ENCODE data around the gene EP400. TPM values are rescaled to one million over a fixed set of nuclear protein-coding genes. Genes with fewer than 3 reads are reported as not detected.

EP400 gene
- total RNA-seq, 1 experiment from 2014 or later, result 60.5 TPM

- ChIA-PET CTCF (no interaction called here), POLR2A (no interaction called here)
- no peak for DNase-seq
- no TSS peak for BruUV-seq (replicated peaks)
- Mint-ChIP-seq H3K4me3 (ENCODE audit: unreplicated experiment) (no peak overlapping the region), H3K27me3 (ENCODE audit: insufficient read depth, unreplicated experiment) (no peaks in the 10 kb centered on the region), H3K9me3 (ENCODE audit: unreplicated experiment) (no peaks in the 10 kb centered on the region), H3K36me3 (ENCODE audit: insufficient read depth, unreplicated experiment) (peaks cover 74% of the 10 kb centered on the region), H3K27ac (ENCODE audit: unreplicated experiment) (no peak overlapping the region), H3K4me1 (ENCODE audit: low read depth, unreplicated experiment) (no peaks in the 10 kb centered on the region)
- Histone ChIP-seq H3K4me3 (ENCODE audit: low read depth, low read length) (no peak overlapping the region), H3K9me3 (no peaks in the 10 kb centered on the region), H3K4me1 (no peaks in the 10 kb centered on the region), H3K27me3 (replicated peaks; ENCODE audit: control insufficient read depth, insufficient read depth, low read length) (no peaks in the 10 kb centered on the region), H3K36me3 (ENCODE audit: control insufficient read depth, insufficient read depth, low read length) (no peaks in the 10 kb centered on the region; the same call in 1 of the 2 replicates)
- intact Hi-C loops (cut with micrococcal nuclease; ENCODE audit: unreplicated experiment), result no loop called here
- no peak for TF ChIP-seq CTCF (IDR thresholded peaks at IDR 0.05; ENCODE audit: insufficient read depth in 1 of 2, low read depth in 1 of 2, low read length in 1 of 2, severe bottlenecking in 1 of 2, unreplicated experiment in 1 of 2)
Observed at GRCh38 chr12:132026796-132027500, 77.2 kb downstream of the EP400 start.

- Histone ChIP-seq H3K27me3 (replicated peaks; ENCODE audit: control insufficient read depth, insufficient read depth, low read length) (no peaks in the 10 kb centered on the region), H3K4me1 (no peaks in the 10 kb centered on the region), H3K36me3 (ENCODE audit: control insufficient read depth, insufficient read depth, low read length) (no peaks in the 10 kb centered on the region; the same call in 1 of the 2 replicates), H3K9me3 (no peaks in the 10 kb centered on the region), H3K4me3 (ENCODE audit: low read depth, low read length) (no peak overlapping the region)
- TF ChIP-seq CTCF (IDR thresholded peaks at IDR 0.05; ENCODE audit: insufficient read depth in 1 of 2, low read depth in 1 of 2, low read length in 1 of 2, severe bottlenecking in 1 of 2, unreplicated experiment in 1 of 2), result no peak
- H3K27ac Mint-ChIP-seq (ENCODE audit: unreplicated experiment), result no peak overlapping the region
- intact Hi-C loops (cut with micrococcal nuclease; ENCODE audit: unreplicated experiment), result no loop called here
- no peaks in the 10 kb centered on the region for H3K9me3 Mint-ChIP-seq (ENCODE audit: unreplicated experiment)
- H3K4me3 Mint-ChIP-seq (ENCODE audit: unreplicated experiment), result no peak overlapping the region
- POLR2A ChIA-PET, result no interaction called here
- H3K4me1 Mint-ChIP-seq (ENCODE audit: low read depth, unreplicated experiment), result no peaks in the 10 kb centered on the region
- BruUV-seq (replicated peaks), result no TSS peak
- peaks cover 77% of the 10 kb centered on the region for H3K36me3 Mint-ChIP-seq (ENCODE audit: insufficient read depth, unreplicated experiment)
- no peak for DNase-seq
- CTCF ChIA-PET, result no interaction called here
- no peaks in the 10 kb centered on the region for H3K27me3 Mint-ChIP-seq (ENCODE audit: insufficient read depth, unreplicated experiment)
Observed at GRCh38 chr12:132027636-132028035, 77.9 kb downstream of the EP400 start.

- BruUV-seq (replicated peaks), result no TSS peak
- Histone ChIP-seq H3K36me3 (ENCODE audit: control insufficient read depth, insufficient read depth, low read length) (no peaks in the 10 kb centered on the region; the same call in 1 of the 2 replicates), H3K9me3 (no peaks in the 10 kb centered on the region), H3K4me1 (no peaks in the 10 kb centered on the region), H3K27me3 (replicated peaks; ENCODE audit: control insufficient read depth, insufficient read depth, low read length) (no peaks in the 10 kb centered on the region), H3K4me3 (ENCODE audit: low read depth, low read length) (no peak overlapping the region)
- ChIA-PET POLR2A (no interaction called here), CTCF (no interaction called here)
- peaks cover 82% of the 10 kb centered on the region for H3K36me3 Mint-ChIP-seq (ENCODE audit: insufficient read depth, unreplicated experiment)
- H3K9me3 Mint-ChIP-seq (ENCODE audit: unreplicated experiment), result no peaks in the 10 kb centered on the region
- no peaks in the 10 kb centered on the region for H3K27me3 Mint-ChIP-seq (ENCODE audit: insufficient read depth, unreplicated experiment)
- DNase-seq, result no peak
- TF ChIP-seq CTCF (IDR thresholded peaks at IDR 0.05; ENCODE audit: insufficient read depth in 1 of 2, low read depth in 1 of 2, low read length in 1 of 2, severe bottlenecking in 1 of 2, unreplicated experiment in 1 of 2), result no peak
- intact Hi-C loops (cut with micrococcal nuclease; ENCODE audit: unreplicated experiment), result no loop called here
- no peaks in the 10 kb centered on the region for H3K4me1 Mint-ChIP-seq (ENCODE audit: low read depth, unreplicated experiment)
- no peak overlapping the region for H3K27ac Mint-ChIP-seq (ENCODE audit: unreplicated experiment)
- H3K4me3 Mint-ChIP-seq (ENCODE audit: unreplicated experiment), result no peak overlapping the region
Observed at GRCh38 chr12:132028111-132028510, 78.4 kb downstream of the EP400 start.

All from Caco-2 (cell line).